ENCODE measurements around the gene HLA-DMA. TPM values are rescaled to one million over a fixed set of nuclear protein-coding genes. Genes with fewer than 3 reads are reported as not detected.

Gene HLA-DMA
- total and polyA plus RNA-seq, 2 donors = 8.9 to 30.4 TPM

- 73% methylated on average over 2 of the region's 2 CpGs for WGBS
- peaks cover 3% of the 10 kb centered on the region for H3K36me3 ChIP-seq (ENCODE audit: insufficient read depth)
- no peaks in the 10 kb centered on the region for H3K4me1 ChIP-seq (ENCODE audit: insufficient read depth)
- no peak overlapping the region for H3K27ac ChIP-seq (ENCODE audit: low read depth)
- no peak for DNase-seq (ENCODE audit: extremely low spot score)
- H3K4me3 ChIP-seq (ENCODE audit: low read depth, low read length) = no peak overlapping the region
Measured at GRCh38 chr6:32905078-32905477, 47.8 kb downstream of the HLA-DMA start.

GRCh38 chr6:32903952-32904351 lies 48.9 kb downstream of the HLA-DMA start:
- Histone ChIP-seq H3K4me3 (ENCODE audit: low read depth, low read length) (no peak overlapping the region), H3K36me3 (ENCODE audit: insufficient read depth) (peaks cover 3% of the 10 kb centered on the region), H3K27ac (ENCODE audit: low read depth) (no peak overlapping the region), H3K4me1 (ENCODE audit: insufficient read depth) (no peaks in the 10 kb centered on the region)
- DNase-seq (ENCODE audit: extremely low spot score) = no peak

Other genes starting within 250 kb of the HLA-DMA start
- gene HLA-DQA2, start 211.7 kb downstream of the HLA-DMA start, total RNA-seq = 0.95 TPM
- gene HLA-DQA2, start 211.7 kb downstream of the HLA-DMA start, polyA plus RNA-seq = not detected
- 0.21 TPM for gene HLA-DQB2, start 189.6 kb downstream of the HLA-DMA start, total RNA-seq
- gene HLA-DQB2, start 189.6 kb downstream of the HLA-DMA start, polyA plus RNA-seq = 0.10 TPM
- gene HLA-DOB, start 136.1 kb downstream of the HLA-DMA start, total RNA-seq = 0.42 TPM
- 0.90 TPM for gene HLA-DOB, start 136.1 kb downstream of the HLA-DMA start, polyA plus RNA-seq
- gene TAP2, start 114.4 kb downstream of the HLA-DMA start, total RNA-seq = 14.0 TPM
- 18.5 TPM for gene TAP2, start 114.4 kb downstream of the HLA-DMA start, polyA plus RNA-seq
- 24.9 TPM for gene PSMB8, start 109.0 kb downstream of the HLA-DMA start, total RNA-seq
- 82.0 TPM for gene PSMB8, start 109.0 kb downstream of the HLA-DMA start, polyA plus RNA-seq
- 16.7 TPM for gene TAP1, start 99.4 kb downstream of the HLA-DMA start, total RNA-seq
- gene TAP1, start 99.4 kb downstream of the HLA-DMA start, polyA plus RNA-seq = 49.8 TPM
- 6.7 TPM for gene PSMB9, start 98.9 kb downstream of the HLA-DMA start, total RNA-seq
- 53.0 TPM for gene PSMB9, start 98.9 kb downstream of the HLA-DMA start, polyA plus RNA-seq
- gene HLA-DMB, start 12.1 kb downstream of the HLA-DMA start, total RNA-seq = 8.9 TPM
- gene HLA-DMB, start 12.1 kb downstream of the HLA-DMA start, polyA plus RNA-seq = 16.4 TPM
- 79.0 TPM for gene BRD2, start 15.5 kb upstream of the HLA-DMA start, total RNA-seq
- gene BRD2, start 15.5 kb upstream of the HLA-DMA start, polyA plus RNA-seq = 138 TPM
- 2.7 TPM for gene HLA-DOA, start 56.5 kb upstream of the HLA-DMA start, total RNA-seq
- gene HLA-DOA, start 56.5 kb upstream of the HLA-DMA start, polyA plus RNA-seq = 5.7 TPM
- gene HLA-DPA1, start 120.6 kb upstream of the HLA-DMA start, total RNA-seq = 25.4 TPM
- gene HLA-DPA1, start 120.6 kb upstream of the HLA-DMA start, polyA plus RNA-seq = 51.6 TPM
- 16.4 TPM for gene HLA-DPB1, start 122.9 kb upstream of the HLA-DMA start, total RNA-seq
- gene HLA-DPB1, start 122.9 kb upstream of the HLA-DMA start, polyA plus RNA-seq = 74.7 TPM
- gene COL11A2, start 239.4 kb upstream of the HLA-DMA start, total RNA-seq = 1.3 TPM
- 0.30 TPM for gene COL11A2, start 239.4 kb upstream of the HLA-DMA start, polyA plus RNA-seq
- 21.4 TPM for gene RXRB, start 247.6 kb upstream of the HLA-DMA start, total RNA-seq
- 41.6 TPM for gene RXRB, start 247.6 kb upstream of the HLA-DMA start, polyA plus RNA-seq
- 60.0 TPM for gene SLC39A7, start 247.8 kb upstream of the HLA-DMA start, total RNA-seq
- 77.1 TPM for gene SLC39A7, start 247.8 kb upstream of the HLA-DMA start, polyA plus RNA-seq

Measured in urinary bladder (tissue), 4 donors.